Left hindlimb (tissue), 1 donor: ENCODE data around the gene ZNF350.
A peak's percentile ranks its signal among the peaks of the same experiment; 100 is the strongest.
"Not testable (repeated sequence)": the region's sequence is repeated elsewhere in the genome, so short reads cannot be mapped to it uniquely, and the experiment has no call there.

Experiments used
- DNase-seq: peaks from one replicate; pipeline ENCODE4 v3.0.0-alpha.2; 2018

The ZNF350 gene

DNA sequence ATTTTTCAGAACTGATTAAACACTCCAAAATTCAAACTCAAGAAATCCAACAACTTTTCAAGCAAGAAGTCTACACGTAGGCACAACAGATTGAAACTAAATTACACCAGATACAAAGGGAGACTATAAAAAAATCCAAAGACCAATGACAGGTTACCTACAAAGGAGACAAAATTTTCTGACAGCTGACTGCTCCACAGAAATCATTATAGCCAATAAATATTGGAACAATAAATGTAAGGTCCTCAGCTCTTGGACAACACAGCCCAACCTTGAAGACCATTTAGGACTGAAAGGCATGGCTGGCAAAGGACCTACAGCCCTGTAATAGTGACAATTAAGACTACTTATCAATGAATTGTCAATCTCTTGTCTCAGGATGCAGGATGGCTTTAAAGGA is 15.9 kb downstream of the ZNF350 start:
- DNase-seq: no peak

GRCh38 chr19:51965583-51965982 is 21.1 kb downstream of the ZNF350 start:
- no peak for DNase-seq

GRCh38 chr19:51960621-51961233 is 25.9 kb downstream of the ZNF350 start:
- DNase-seq: not testable (repeated sequence)

DNA sequence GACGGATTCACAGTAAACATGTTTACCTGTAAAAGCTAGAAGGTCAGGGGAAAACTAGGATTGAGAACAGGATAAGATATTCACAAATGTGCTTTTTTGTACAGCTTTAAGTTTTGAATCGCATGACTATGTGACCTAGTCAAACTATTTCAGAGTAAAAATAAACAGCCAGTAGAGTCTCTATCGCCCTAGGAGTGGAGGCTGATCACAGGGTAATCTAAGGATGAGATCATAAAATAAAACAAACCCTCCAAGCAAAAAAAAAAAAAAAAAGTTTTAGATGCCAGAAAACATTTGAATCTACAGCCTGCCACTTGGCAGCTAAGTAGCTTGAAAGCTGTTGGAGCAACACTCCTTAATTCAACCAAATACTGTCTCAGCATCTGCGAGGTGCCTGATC is 26.8 kb downstream of the ZNF350 start:
- no peak for DNase-seq

GRCh38 chr19:51957846-51958245 is 28.8 kb downstream of the ZNF350 start:
- DNase-seq: not testable (repeated sequence)

GRCh38 chr19:51948975-51949374 is 37.7 kb downstream of the ZNF350 start:
- peak; percentile 52 for DNase-seq

DNA sequence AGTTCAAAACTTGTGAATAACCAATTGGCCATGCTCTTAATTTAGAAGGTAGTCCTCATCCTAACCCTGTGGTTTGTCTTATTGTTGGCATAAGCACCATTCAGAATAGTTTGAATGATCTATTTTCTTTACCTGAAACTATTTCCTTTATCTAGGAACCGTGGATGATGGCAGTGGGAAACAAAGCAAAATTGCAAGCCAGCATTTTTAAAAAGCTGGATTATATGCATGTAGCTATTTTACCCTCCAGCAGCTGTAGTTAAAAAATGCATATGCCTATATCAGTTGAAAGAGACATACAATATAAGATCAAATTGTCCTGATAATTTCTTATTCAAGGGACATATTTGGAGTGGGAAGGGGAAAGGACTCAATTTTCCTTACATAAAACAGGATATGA is 40.0 kb downstream of the ZNF350 start:
- no peak for DNase-seq

- no peak for DNase-seq
Measured at GRCh38 chr19:51944798-51945552, 41.7 kb downstream of the ZNF350 start.

DNA sequence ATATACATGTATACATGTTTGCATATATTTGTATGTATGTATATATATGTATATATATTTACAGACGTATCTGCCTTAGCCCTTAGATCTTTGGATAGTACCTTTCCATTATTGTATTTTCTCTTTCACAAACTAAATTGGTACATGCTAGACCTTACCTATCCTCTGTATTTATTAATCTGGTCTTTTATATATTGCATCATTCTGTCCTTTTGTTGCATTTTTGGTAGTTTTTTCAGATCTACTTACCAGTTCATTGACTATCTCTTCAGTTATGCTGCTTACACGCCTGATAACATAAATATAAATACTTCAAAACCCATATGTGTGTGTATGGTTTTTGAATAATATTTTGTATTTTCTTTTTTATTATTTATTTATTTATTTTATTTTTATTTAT is 47.7 kb downstream of the ZNF350 start:
- DNase-seq: no peak

DNA sequence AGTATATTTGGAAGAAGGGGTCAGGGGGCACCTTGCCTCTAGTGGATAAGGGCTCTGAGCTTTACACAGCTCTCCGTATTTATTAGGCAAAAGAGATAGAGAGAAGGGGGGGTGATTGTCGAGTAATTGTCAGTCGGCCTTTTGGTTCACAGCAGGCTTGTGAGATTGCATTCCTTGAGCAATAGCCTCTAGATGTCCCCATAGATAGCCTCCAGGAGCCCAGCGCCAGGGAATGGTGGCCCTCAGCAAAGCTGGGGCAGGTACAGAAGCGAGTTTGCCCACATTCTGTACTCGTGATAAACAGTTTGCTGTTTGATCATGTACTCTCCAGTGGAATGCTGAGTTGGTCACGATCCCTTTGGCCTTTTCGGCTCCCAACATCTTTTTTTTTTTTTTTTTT is 54.7 kb downstream of the ZNF350 start:
- no peak for DNase-seq

- no peak for DNase-seq
Measured at GRCh38 chr19:51927859-51928258, 58.8 kb downstream of the ZNF350 start.

DNA sequence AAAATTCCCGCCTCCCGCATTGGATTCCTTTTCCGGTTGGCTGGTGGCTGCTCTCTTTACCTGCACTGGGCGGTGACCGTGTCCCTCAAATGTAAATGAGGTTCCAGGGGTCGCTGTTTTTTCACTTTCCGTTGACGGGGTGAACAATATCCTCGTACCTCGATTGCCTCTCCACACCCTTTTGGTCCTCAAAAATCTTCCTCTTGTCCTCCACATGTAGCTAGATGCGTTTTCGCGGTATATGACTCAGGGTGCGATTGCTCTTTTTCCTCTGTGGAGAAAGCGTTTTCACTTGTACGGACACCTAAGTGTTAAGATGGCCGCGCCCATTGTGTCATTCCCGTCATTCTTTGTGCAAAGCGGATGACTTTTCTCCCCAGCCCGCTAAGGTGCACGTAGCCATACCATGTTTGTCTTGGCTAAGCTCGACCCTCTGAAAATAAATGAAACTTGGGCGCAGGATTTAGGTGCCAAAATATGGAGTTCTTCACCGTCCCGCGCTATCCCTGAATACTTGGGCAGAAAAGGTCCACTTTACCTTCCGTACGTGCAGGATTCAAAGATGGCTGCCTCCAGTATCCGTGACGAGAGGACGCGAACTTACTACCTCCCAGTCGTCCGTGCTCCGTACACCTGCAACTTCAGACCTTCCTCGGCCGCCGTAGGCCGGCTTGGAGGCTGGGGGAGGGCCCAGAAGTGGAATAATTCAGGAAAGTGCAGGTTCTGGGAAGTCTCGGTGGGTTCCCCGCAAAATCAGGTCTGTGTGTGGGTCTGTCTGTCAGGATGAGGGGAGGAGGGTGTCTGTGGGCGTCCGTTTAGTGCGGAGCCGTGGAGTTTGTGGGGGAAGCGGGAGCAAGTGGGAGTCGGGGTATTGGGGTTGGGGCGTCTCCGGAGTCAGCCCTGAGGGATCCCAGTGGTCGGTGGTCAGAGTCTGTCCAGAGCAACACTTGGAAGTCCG is 59.6 kb downstream of the ZNF350 start, which contains the start of gene ZNF613:
TSS of gene ZNF613 (plus strand) at position 689 of the 958 bp plus-strand sequence. CDS start 8,749 bp downstream, outside the sequence.
- peak; percentile 93 for DNase-seq

DNA sequence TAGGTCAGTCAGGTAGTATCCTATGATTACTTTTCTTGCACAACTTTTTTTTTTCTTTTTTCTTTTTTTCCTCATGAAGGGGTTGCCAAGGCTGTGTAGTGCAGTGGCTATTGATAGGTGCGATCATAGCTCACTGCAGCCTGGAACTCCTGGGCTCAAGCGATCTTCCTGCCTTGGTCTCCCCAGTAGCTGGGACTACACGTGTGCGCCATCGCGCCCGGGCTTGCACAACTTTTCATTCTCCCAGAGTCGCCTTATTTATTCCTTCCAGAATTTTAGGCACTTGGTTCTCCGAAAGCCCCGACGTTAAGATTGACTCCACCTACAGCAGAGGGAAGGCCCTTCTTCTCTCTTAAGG is 60.2 kb downstream of the ZNF350 start:
- no peak for DNase-seq

- no peak for DNase-seq
Measured at GRCh38 chr19:51921949-51922348, 64.7 kb downstream of the ZNF350 start.

DNA sequence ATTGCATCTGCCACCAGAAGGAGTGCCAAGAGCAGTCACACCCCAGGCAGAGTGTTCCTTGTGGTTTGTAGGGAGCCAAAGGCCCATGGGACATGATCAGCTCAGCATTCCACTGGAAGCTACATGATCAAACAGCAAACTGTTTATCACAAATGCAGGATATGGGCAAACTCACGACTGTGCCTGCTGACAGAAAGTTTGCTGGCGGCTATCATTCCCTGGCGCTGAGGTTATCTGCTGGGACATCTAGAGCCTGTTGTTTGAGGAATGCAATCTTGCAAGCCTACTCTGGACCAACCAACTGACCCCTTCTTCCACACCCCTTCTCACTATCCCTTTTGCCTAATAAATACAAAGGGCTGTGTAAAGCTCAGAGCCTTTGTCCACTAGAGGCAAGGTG is 67.0 kb downstream of the ZNF350 start:
- DNase-seq: no peak

GRCh38 chr19:51916167-51916566 is 70.5 kb downstream of the ZNF350 start:
- DNase-seq: no peak

GRCh38 chr19:51915324-51915867 is 71.2 kb downstream of the ZNF350 start:
- DNase-seq: no peak
